HS-5 (cell line): Measurements from ENCODE around the gene KIAA1549.
A peak's percentile ranks its signal among the peaks of the same experiment; 100 is the strongest.

Source experiments
- DNase-seq: peaks from one replicate; pipeline ENCODE4 v3.0.0-alpha.2; 2012; ENCODE audit warnings: low read depth

The KIAA1549 gene

GRCh38 chr7:138852469-138852868 is 128.7 kb downstream of the KIAA1549 start:
- no peak for DNase-seq

GRCh38 chr7:138849701-138850100 is 131.5 kb downstream of the KIAA1549 start:
- DNase-seq: no peak

- DNase-seq: no peak
Measured at GRCh38 chr7:138848056-138848980, 132.9 kb downstream of the KIAA1549 start.

- DNase-seq: no peak
Measured at GRCh38 chr7:138845711-138846110, 135.5 kb downstream of the KIAA1549 start.

DNA sequence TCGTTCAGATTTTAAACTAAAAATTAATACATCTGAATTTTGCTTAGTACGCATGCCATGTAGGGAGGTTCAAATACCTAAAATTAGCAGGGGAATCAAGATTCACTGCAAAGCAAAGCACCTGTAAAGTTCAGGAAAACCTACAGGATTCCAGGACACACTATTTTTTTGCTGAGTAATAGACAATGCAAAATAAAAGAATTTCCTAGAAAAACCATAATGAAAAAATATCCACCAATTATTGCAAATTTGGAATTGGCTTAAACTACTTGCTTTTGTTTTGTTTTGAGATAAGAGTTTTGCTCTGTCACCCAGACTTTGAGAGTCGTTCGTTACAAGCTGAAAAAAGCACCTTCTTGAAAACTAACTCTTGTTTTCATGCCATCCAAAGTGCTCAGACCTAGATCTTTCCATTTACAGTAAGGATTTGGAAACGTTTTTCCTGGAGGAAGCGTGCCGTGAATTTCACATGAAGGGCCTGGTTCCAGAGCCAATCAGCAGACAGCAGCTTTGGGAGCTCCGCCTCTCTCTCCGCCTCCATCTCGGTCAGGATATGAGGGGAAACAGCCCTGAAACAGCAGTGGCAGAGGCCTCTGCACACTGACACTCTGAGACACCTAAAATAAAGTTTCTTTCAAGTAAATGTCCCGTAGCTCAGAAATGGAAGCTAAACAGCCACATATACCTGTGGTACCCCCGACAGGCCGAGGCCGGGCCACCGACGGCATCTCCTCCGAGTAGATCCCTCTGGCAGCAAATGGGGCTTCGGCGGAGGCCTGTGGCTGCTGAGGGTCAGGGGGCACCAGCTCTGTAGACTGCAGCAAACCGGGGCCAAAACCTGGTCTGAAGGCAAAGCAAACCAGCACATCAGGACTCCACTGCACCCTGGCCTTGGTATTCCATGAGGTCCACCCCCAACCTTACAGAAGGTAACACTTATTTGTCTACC is 137.3 kb downstream of the KIAA1549 start:
- DNase-seq: no peak

GRCh38 chr7:138842111-138842510 is 139.1 kb downstream of the KIAA1549 start:
- DNase-seq: peak; percentile 26

GRCh38 chr7:138838166-138838565 is 143.0 kb downstream of the KIAA1549 start:
- DNase-seq: no peak

DNA sequence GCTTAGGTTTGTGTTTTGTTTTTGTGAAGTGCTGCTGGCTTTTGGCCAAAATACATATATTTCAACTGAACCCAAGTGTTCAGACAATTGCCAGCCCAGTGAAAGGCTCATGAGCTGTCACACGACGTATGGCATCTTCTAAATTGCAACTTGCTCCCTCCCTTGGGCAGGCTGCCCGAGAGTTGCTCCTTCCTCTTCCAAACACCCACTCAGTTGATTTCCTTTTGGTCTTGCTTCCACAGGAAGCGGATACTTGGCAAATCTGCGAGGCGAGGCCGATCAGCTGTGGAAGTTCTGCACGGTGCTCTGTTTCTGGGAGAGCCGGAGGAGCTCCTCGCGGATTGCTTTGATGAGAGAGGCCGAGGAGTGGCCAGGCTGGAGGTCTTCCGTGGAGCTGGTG is 143.6 kb downstream of the KIAA1549 start:
- DNase-seq: no peak

DNA sequence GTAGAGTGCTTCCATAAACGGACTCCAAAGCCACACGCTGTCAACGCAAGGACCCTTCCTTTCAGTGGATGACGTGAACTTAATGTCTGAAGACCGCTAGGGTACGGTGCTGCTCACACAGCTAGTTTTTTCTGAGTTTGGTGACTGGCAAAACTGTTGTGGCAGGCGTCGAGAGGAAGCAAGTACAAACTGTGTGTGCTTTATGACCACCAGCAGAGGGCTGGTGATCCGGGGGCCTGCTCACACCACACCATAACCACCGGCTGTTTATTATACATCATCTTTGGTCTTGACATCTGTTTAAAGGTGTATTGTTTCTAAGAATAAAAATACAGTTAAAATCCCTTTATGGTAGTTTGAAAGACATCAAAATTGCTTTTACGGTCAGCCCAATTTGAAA is 146.1 kb downstream of the KIAA1549 start:
- DNase-seq: no peak

GRCh38 chr7:138834583-138834982 is 146.6 kb downstream of the KIAA1549 start:
- no peak for DNase-seq

DNA sequence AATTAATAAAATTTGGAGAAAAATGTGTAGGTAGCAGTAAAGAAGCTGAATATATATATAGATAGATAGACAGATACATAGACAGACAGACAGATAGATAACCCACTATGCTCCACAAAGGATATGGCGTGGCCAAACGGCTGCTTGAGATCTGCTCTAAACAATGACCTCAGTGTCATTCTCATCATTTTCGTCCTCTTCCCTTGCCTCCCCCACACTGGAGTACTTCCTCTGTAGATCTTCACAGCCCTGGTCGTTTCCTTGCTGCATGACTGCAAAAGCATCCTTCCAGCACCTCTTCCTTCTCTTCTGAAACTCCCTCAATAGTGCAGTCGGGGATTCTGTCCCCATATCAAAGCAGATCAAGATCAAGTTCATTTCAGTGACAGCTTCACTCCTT is 147.6 kb downstream of the KIAA1549 start:
- no peak for DNase-seq

- no peak for DNase-seq
Measured at GRCh38 chr7:138832966-138833365, 148.2 kb downstream of the KIAA1549 start.

- no peak for DNase-seq
Measured at GRCh38 chr7:138829335-138829734, 151.9 kb downstream of the KIAA1549 start.

DNA sequence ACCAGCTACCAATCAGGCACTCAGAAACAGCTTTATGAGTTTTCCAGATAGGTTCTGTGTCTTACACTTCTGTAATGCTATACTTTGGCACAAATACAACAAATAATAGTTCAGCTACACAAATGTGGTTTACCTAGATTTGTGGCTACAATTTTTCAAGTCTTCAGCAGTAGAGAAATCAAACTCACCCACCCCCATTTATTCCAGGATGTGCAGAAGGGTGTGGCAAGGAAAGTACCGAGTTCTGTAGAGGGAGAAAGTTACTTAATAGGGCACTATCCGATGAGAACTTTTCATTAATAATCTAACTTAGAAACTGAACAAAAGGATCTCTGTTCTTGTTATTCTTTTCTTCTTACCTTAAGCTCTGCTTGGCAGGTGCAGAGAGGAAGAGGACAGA is 152.9 kb downstream of the KIAA1549 start:
- DNase-seq: no peak

DNA sequence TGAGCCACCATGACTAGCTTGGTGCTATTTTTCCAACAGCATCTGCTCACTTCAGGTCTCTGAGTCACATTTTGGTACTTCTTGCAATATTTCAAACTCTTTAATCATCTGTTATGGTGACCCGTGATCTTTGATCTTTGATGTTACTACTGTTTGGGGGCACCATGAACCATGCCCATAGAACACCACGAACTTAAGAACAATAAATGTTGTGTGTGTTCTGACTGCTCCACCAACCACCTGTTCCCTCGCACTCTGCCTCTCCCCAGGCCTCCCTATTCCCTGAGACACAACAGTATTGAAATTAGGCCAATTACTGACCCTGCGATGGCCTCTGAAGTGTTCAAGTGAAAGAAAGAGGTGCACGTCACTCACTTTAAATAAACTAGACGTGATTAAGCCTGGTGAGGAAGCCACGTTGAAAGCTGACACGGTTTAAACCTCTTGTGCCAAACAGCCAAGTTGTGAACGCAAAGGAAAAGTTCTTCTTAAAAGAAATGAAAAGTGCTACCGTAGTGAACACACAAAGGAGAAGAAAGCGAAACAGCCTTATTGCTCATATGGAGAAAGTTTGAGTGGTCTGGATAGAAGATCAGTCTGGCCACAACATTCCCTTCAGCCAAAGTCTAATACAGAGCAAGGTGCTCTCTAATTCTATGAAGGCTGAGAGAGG is 156.0 kb downstream of the KIAA1549 start:
- no peak for DNase-seq

DNA sequence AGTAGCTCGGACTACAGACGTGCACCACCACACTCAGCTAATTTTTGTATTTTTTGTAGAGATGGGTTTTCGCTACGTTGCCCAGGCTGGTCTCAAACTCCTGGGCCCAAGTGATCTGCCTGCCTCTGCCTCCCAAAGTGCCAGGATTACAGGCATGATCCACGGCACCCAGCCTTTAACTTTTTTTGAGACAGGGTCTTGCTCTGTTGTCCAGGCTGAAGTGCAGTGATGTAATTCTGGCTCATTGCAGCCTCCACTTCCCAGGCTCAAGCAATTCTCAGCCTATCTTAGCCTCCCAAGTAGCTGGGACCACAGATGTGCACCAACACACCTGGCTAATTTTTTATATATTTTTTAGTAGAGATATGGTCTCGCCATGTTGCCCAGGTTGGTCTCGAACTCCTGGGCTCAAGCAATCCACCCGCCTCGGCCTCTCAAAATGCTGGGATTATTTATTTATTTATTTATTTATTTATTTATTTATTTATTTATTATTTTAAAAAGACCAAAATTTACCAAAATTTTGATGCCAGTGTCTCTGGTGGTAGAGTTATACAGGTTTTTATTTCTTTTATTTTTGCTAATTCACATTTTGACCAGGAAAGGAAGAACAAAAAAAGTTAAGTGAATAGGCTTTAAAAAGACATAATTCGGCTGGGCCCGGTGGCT is 158.2 kb downstream of the KIAA1549 start:
- DNase-seq: no peak

DNA sequence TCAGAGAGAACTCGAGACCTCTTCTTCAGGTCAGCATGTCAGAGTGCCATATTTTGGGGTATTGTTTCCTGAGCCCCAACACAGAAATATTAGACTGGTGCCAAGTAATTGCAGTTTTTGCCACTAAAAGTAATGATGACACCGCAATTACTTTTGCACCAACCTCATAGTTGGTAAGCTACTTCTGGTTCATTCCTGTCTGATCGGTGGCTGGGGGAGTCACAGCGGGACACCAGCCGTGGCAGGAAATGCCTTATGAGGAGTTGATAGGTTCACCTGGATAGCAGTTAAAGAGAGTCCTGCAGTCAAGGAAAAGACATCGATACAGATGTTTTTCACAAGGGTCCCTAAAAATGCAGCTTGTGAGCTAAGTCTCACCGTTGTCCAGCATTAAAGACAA is 159.3 kb downstream of the KIAA1549 start:
- DNase-seq: no peak

GRCh38 chr7:138819625-138820024 is 161.6 kb downstream of the KIAA1549 start:
- no peak for DNase-seq

DNA sequence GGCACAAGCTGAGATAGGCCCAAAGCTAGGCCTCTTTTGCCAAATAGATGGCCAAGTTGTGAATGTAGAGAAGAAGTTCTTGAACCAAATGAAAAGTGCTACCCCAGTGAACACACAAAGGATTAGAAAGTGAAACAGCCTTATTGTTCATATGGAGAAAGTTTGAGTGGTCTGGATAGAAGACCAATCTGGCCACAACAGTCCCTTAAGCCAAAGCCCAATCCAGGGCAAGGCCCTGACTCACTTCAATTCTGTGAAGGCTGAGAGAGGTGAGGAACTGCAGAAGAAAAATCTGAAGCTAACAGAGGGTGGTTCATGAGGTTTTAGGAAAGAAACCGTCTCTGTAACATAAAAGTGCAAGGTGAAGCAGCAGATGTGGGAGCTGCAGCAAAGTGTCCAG is 164.5 kb downstream of the KIAA1549 start:
- no peak for DNase-seq

GRCh38 chr7:138814816-138815332 is 166.3 kb downstream of the KIAA1549 start:
- DNase-seq: no peak

DNA sequence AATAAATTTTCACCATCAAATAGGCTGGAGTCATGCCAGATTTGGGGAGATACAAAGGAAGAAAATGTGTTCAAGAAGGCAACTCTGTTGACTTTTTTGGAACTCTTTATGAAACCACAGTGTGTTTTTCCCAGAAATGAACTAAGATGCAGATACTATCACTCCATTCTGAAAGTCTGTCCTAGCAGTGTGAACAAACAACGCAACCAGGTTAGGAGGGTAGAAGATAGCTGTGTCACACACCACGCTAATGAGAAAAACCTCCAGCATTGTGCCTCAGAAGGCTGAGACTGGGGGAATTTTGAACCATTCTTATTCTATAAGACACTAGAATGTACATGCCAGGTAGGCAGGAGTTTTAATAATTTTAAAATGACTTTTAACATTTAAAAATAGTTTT is 167.2 kb downstream of the KIAA1549 start:
- no peak for DNase-seq
